ENCODE measurements around the gene JARID2.

DNA sequence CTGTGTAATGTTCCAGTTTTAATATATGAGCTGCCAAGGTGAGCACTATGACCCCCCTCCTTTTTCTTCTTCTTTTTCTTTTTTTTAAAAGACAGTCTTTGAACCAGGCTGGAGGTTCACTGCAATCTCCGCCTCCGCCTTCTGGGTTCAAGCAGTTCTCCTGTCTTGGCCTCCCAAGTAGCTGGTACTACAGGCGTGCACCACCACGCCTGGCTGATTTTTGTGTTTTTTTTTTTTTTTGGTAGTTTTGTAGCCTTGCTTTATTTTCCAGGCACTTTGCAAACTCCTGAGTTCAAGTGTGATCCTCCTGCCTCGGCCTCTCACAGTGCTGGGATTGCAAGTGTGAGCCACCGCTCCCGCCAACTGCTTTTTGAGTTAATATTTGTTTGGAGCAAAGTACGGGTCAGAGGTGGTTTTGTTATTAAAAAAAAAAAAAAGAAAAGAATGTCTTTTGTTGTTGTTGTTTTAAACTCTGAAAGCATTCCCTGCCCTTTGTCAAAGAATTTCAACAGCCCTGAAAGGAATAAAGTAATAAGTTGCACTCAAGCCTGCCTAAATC is 78.6 kb downstream of the JARID2 start:
- TF ChIP-seq, protein P1, sequence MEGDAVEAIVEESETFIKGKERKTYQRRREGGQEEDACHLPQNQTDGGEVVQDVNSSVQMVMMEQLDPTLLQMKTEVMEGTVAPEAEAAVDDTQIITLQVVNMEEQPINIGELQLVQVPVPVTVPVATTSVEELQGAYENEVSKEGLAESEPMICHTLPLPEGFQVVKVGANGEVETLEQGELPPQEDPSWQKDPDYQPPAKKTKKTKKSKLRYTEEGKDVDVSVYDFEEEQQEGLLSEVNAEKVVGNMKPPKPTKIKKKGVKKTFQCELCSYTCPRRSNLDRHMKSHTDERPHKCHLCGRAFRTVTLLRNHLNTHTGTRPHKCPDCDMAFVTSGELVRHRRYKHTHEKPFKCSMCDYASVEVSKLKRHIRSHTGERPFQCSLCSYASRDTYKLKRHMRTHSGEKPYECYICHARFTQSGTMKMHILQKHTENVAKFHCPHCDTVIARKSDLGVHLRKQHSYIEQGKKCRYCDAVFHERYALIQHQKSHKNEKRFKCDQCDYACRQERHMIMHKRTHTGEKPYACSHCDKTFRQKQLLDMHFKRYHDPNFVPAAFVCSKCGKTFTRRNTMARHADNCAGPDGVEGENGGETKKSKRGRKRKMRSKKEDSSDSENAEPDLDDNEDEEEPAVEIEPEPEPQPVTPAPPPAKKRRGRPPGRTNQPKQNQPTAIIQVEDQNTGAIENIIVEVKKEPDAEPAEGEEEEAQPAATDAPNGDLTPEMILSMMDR (IDR thresholded peaks at IDR 0.05): no peak
- no peak for TF ChIP-seq ZNF671 (CRISPR knock-in tag; IDR thresholded peaks at IDR 0.05)
- no peak for TF ChIP-seq ZNF219 (CRISPR knock-in tag; IDR thresholded peaks at IDR 0.05; ENCODE audit: borderline replicate concordance)
- TF ChIP-seq SP1 (CRISPR knock-in tag; conservative IDR thresholded peaks at IDR 0.05): no peak
- no peak for TF ChIP-seq E2F4 (CRISPR knock-in tag; IDR thresholded peaks at IDR 0.05; ENCODE audit: borderline replicate concordance, low read depth)
- no peak for TF ChIP-seq NR3C1 (CRISPR knock-in tag; conservative IDR thresholded peaks at IDR 0.05; ENCODE audit: low read depth)
- TF ChIP-seq NFE2L1 (CRISPR knock-in tag; IDR thresholded peaks at IDR 0.05): no peak

All from WTC11 (cell line).